ENCODE results near the gene TRIO.

TRIO gene

DNA sequence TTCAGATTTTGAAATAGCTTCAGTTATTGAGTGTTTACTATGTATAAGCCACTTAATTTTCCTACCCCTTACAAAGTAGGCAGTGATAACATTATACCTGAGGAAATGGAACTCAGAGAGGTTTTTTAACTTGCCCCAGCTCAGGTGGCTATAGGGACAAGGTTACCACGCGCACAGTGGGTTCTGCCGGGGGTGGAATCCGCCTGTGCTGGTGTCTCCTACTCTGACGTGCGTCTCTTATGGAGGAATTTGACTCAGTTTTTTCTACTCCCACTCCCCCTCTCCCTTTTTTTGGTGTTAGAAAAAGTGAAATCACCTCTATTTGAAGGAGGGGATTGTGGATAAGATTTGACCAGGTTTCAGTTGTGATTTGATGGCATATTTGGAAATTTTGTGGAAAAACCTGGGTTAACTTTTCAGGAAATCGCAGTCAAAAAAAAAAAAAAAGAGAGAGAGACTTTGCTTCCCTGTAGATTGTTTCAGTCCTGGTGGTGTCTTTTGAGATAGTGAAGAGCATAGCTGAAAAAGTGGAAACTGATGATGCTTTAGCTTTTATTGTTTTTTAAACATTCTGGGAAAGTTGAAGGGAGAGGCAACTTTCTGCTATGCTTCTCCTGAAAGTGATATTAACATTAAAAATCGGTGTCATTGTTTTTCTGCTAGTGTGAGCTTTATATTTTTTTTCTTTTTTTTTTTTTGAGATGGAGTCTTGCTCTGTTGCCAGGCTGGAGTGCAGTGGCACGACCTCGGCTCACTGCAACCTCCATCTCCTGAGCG is 15.9 kb downstream of the TRIO start:
- no peak overlapping the region; the same call in 1 of the 2 replicates for H3K4me3 ChIP-seq (replicated peaks; ENCODE audit: low read depth, low read length)
- TF ChIP-seq, protein P1, sequence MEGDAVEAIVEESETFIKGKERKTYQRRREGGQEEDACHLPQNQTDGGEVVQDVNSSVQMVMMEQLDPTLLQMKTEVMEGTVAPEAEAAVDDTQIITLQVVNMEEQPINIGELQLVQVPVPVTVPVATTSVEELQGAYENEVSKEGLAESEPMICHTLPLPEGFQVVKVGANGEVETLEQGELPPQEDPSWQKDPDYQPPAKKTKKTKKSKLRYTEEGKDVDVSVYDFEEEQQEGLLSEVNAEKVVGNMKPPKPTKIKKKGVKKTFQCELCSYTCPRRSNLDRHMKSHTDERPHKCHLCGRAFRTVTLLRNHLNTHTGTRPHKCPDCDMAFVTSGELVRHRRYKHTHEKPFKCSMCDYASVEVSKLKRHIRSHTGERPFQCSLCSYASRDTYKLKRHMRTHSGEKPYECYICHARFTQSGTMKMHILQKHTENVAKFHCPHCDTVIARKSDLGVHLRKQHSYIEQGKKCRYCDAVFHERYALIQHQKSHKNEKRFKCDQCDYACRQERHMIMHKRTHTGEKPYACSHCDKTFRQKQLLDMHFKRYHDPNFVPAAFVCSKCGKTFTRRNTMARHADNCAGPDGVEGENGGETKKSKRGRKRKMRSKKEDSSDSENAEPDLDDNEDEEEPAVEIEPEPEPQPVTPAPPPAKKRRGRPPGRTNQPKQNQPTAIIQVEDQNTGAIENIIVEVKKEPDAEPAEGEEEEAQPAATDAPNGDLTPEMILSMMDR (IDR thresholded peaks at IDR 0.05; ENCODE audit: insufficient read depth, low read length, poor library complexity, severe bottlenecking): no peak
- H3K27me3 ChIP-seq (replicated peaks; ENCODE audit: control insufficient read depth, insufficient read depth, low read length): no peaks in the 10 kb centered on the region
- H3K36me3 ChIP-seq (ENCODE audit: control insufficient read depth, insufficient read depth, low read length): no peaks in the 10 kb centered on the region
- no peak for DNase-seq (ENCODE audit: extremely low read depth, insufficient read length)

DNA sequence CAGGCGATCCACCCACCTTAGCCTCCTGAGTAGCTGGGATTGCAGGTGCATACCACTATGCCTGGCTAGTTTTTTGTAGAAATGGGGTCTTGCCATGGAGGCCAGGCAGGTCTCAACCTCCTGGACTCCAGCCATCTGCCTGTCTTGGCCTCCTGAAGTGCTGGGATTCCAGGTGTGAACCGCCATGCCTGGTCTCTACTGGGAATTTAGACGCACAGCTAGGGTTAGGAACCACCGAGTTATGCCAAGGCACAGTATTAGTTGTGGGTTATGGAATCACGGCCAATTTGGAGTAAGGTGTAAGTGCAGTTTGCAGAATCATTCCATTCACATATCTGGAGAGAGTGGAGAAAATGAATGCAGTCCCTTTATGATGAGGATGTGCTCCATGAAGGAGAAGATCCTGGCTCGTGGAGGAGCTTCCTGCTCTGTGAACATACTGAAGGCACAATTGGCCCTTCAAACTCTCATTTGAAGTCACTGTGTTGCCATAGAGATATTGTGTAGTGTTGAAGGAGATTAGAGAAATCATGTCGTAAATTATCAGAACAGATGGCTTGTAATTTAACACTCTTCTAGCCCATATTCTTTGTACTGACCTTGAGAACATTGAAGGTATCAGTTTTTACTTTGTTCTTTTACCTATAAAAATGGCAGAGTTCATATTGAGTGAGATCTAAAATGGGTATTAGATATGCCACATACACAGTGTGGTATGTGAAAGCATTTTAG is 18.8 kb downstream of the TRIO start:
- DNase-seq (ENCODE audit: extremely low read depth, insufficient read length): no peak
- H3K27me3 ChIP-seq (replicated peaks; ENCODE audit: control insufficient read depth, insufficient read depth, low read length): no peaks in the 10 kb centered on the region
- TF ChIP-seq, protein P1 (IDR thresholded peaks at IDR 0.05; ENCODE audit: insufficient read depth, low read length, poor library complexity, severe bottlenecking): no peak
- H3K36me3 ChIP-seq (ENCODE audit: control insufficient read depth, insufficient read depth, low read length): no peaks in the 10 kb centered on the region
- no peak overlapping the region for H3K4me3 ChIP-seq (replicated peaks; ENCODE audit: low read depth, low read length)

DNA sequence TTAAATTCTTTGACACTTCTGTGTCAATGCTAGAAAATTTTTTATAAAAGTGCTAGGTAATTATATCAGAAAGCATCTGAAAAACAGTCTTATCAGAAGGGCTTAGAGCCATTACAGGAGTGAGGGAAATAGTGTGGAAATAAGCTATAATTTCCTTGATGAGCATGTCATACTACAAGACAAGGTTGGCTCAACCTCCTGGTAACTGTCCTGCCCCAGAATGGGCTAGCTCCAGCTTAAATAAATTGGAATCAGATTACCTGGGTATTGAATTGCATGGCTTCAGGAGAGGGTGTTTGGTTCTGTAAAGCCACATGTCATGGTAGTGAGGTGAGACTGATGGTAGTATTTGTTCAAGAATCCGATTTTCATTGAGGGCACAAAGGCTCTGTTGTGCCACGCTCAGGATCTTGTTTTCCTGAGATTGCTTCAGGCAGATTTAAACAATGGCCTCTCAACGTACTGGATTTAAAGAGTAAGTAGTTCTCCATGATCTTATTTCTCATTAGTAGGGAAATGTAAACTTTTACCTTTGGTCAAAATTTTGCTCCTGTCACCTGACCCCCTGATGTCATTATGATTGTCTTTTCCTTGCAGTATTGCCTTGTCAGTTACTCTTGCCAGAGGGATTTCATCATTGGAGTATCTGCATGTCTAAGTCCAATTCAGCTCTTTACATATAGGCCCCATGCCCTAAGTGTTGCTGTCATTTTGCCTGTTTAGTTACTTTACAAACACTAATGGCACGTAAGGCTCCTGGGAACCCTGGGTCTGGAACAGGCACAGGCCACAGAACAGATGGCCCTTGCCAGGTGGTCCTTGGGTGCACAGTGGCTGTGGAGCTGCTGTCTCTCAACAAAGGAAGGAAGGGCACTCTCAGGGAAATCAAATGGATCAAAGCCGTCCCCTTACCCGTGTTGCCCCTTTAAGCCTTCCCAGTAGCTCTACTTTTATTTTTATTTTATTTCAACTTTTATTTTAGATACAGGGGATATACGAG is 21.3 kb downstream of the TRIO start:
- H3K27me3 ChIP-seq (replicated peaks; ENCODE audit: control insufficient read depth, insufficient read depth, low read length): no peaks in the 10 kb centered on the region
- DNase-seq (ENCODE audit: extremely low read depth, insufficient read length): no peak
- TF ChIP-seq, protein P1 (IDR thresholded peaks at IDR 0.05; ENCODE audit: insufficient read depth, low read length, poor library complexity, severe bottlenecking): no peak
- H3K36me3 ChIP-seq (ENCODE audit: control insufficient read depth, insufficient read depth, low read length): no peaks in the 10 kb centered on the region
- H3K4me3 ChIP-seq (replicated peaks; ENCODE audit: low read depth, low read length): no peak overlapping the region

DNA sequence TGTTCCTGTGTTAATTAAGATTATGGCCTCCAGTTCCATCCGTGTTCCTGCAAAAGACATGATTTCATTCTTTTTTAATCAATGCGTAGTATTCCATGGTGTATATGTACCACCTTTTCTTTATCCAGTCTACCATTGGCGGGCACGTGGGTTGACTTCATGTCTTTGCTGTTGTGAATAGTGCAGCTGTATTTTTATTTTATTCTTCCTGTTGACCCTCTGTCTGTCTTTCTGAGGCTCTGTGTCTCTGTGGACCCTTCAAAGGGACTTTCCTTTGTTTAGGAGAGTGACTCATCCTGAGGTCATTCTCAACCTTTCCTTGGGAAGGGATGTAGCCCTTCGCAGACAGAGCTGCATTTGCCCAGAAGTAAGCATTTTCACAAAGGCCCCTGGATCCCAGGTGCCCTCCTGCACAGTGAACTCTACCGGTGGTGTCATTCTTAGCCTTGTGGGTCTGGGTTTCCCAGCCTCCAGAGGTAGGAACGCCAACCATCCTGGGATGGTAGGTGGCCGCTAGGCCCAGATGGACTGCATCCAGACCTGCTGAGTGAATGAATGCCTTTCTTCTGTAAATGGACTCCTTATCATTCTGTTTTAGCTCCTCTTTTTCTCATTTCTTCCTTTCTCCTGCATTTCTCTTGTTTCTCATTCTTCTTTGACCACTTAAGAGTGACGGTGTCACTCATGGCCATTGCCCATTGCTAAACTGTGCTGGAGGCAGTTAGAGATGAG is 22.4 kb downstream of the TRIO start:
- TF ChIP-seq, protein P1 (IDR thresholded peaks at IDR 0.05; ENCODE audit: insufficient read depth, low read length, poor library complexity, severe bottlenecking): no peak
- DNase-seq (ENCODE audit: extremely low read depth, insufficient read length): no peak
- Histone ChIP-seq H3K4me3 (replicated peaks; ENCODE audit: low read depth, low read length) (no peak overlapping the region), H3K27me3 (replicated peaks; ENCODE audit: control insufficient read depth, insufficient read depth, low read length) (no peaks in the 10 kb centered on the region), H3K36me3 (ENCODE audit: control insufficient read depth, insufficient read depth, low read length) (no peaks in the 10 kb centered on the region)

DNA sequence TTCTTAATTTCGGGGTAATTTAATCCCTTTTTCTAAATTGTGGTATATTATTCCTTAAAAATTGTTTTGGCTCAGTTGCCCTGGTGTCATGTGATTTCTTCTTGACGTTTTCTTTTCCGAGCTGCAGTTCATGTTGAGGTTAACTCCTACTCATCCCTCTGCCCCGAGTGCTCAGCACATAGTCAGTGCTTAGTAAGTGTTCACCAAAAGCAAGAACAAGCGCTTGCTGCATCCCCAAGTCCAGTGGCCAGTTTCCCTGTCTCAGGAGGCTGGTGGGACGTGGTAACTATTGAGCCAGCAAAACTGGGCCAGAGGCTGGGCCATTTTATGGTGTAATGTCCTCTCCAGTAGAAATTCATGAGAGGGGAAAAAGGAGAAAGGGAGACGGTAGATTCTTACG is 23.3 kb downstream of the TRIO start:
- DNase-seq (ENCODE audit: extremely low read depth, insufficient read length): no peak
- H3K27me3 ChIP-seq (replicated peaks; ENCODE audit: control insufficient read depth, insufficient read depth, low read length): no peaks in the 10 kb centered on the region
- no peaks in the 10 kb centered on the region for H3K36me3 ChIP-seq (ENCODE audit: control insufficient read depth, insufficient read depth, low read length)
- TF ChIP-seq, protein P1 (IDR thresholded peaks at IDR 0.05; ENCODE audit: insufficient read depth, low read length, poor library complexity, severe bottlenecking): no peak
- H3K4me3 ChIP-seq (replicated peaks; ENCODE audit: low read depth, low read length): no peak overlapping the region
